DMS153 (cell line): ENCODE measurements around the gene PLCE1.

Experiments used
- DNase-seq: peaks from one replicate; lab custom pipeline; 2025; lab: John Stamatoyannopoulos, UW

Gene PLCE1

GRCh38 chr10:93994438-93994801 lies 689 bp downstream of the PLCE1 start:
- DNase-seq = no peak

GRCh38 chr10:93995182-93995581 lies 1.5 kb downstream of the PLCE1 start:
- no peak for DNase-seq

GRCh38 chr10:93995598-93996271 lies 2.0 kb downstream of the PLCE1 start:
- no peak for DNase-seq

- DNase-seq = no peak
Observed at GRCh38 chr10:93996551-93996950, 2.8 kb downstream of the PLCE1 start.

- no peak for DNase-seq
Observed at GRCh38 chr10:93997546-93997945, 3.8 kb downstream of the PLCE1 start.

GRCh38 chr10:93999401-93999851 lies 5.7 kb downstream of the PLCE1 start:
- DNase-seq = no peak

GRCh38 chr10:94000638-94001415 lies 7.1 kb downstream of the PLCE1 start:
- DNase-seq = no peak

- DNase-seq = no peak
Observed at GRCh38 chr10:94001416-94001810, 7.7 kb downstream of the PLCE1 start.

GRCh38 chr10:94002156-94002555 lies 8.4 kb downstream of the PLCE1 start:
- no peak for DNase-seq

GRCh38 chr10:94003488-94003887 lies 9.8 kb downstream of the PLCE1 start:
- DNase-seq = no peak

- no peak for DNase-seq
Observed at GRCh38 chr10:94005050-94005449, 11.3 kb downstream of the PLCE1 start.

GRCh38 chr10:94006591-94007550 lies 13.1 kb downstream of the PLCE1 start:
- DNase-seq = peak; percentile 12

- DNase-seq = no peak
Observed at GRCh38 chr10:94008526-94008925, 14.8 kb downstream of the PLCE1 start.

GRCh38 chr10:94010116-94010515 lies 16.4 kb downstream of the PLCE1 start:
- DNase-seq = no peak

- no peak for DNase-seq
Observed at GRCh38 chr10:94010886-94011285, 17.2 kb downstream of the PLCE1 start.

GRCh38 chr10:94011296-94011695 lies 17.6 kb downstream of the PLCE1 start:
- no peak for DNase-seq

GRCh38 chr10:94012834-94013233 lies 19.1 kb downstream of the PLCE1 start:
- DNase-seq = no peak

GRCh38 chr10:94013331-94013760 lies 19.6 kb downstream of the PLCE1 start:
- no peak for DNase-seq

GRCh38 chr10:94014304-94014703 lies 20.6 kb downstream of the PLCE1 start:
- no peak for DNase-seq

GRCh38 chr10:94016727-94017714 lies 23.3 kb downstream of the PLCE1 start:
- DNase-seq = no peak

GRCh38 chr10:94018107-94018506 lies 24.4 kb downstream of the PLCE1 start:
- DNase-seq = no peak
